Mammary epithelial cell (primary cell): ENCODE results near the gene MDC1.

Experiments
- CTCF ChIP-seq, 2 donors: IDR thresholded peaks in 1 of 2; conservative IDR thresholded peaks in 1 of 2; 2 replicates each; pipeline ENCODE4 v1.5.1; 2011 to 2012; ENCODE audit warnings: inconsistent platforms in 2 of 2, low read length in 2 of 2, mild to moderate bottlenecking in 2 of 2, control low read depth in 1 of 2, low read depth in 1 of 2; ENCODE audit not compliant: insufficient read depth in 1 of 2; ENCODE audit errors: extremely low read depth in 1 of 2
- EZH2 ChIP-seq: IDR thresholded peaks from 2 replicates; pipeline ENCODE4 v1.6.1; 2012; ENCODE audit warnings: low read length, inconsistent platforms, borderline replicate concordance

DNA sequence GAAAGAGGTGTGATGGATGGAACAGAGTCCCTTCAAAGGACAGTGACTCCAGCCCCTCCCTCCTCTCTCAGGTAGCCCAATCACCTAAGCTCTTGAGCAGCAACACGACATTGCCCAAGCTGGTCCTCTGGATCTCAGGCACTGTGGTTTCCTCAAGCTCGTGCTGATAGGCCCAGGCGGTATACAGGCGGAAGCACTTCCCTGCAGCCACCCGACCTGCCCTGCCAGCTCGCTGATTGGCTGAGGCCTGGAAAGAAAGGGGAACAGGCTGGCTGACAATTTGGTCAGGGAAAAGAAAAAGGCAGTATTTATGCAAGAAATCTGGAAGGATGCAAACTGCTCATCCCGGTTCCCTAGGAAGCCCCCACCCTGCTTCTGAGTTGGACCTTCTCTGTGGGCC is 60.6 kb downstream of the MDC1 start:
- TF ChIP-seq CTCF (conservative IDR thresholded peaks at IDR 0.05 in 1 of 2, IDR thresholded peaks at IDR 0.05 in 1 of 2; ENCODE audit: extremely low read depth in 1 of 2, insufficient read depth in 1 of 2, low read depth in 1 of 2, low read length in 2 of 2) (no peak), EZH2 (no peak)
